Stomach (tissue), 4 donors: Measurements from ENCODE around the gene GALNT13.

Experiments
- CTCF ChIP-seq, 7 experiments: fragments of 450-650 bp in 4 of 7; fragments of 200-600 bp in 3 of 7; sonication (generic) in 3 of 7; IDR thresholded peaks; one replicate each; pipeline ENCODE4 v1.5.1; 2016 to 2019; ENCODE audit warnings: antibody characterized with exemption in 7 of 7, control low read depth in 2 of 7, mild to moderate bottlenecking in 1 of 7
- EP300 ChIP-seq: sonication (generic); formaldehyde crosslinking; IDR thresholded peaks from one replicate; pipeline ENCODE4 v1.6.1; 2017; ENCODE audit warnings: antibody characterized with exemption
- POLR2A ChIP-seq, 4 donors: fragments of 450-650 bp; IDR thresholded peaks; one replicate each; pipeline ENCODE4 v1.6.1; 2016; ENCODE audit warnings: antibody characterized with exemption in 4 of 4, control low read depth in 2 of 4, mild to moderate bottlenecking in 1 of 4, moderate library complexity in 1 of 4
- POLR2AphosphoS5 ChIP-seq, 3 donors: sonication (generic); formaldehyde crosslinking; IDR thresholded peaks; one replicate each; pipeline ENCODE4 v1.6.1; 2016; ENCODE audit warnings: antibody characterized with exemption in 3 of 3

- no peak for TF ChIP-seq CTCF (IDR thresholded peaks at IDR 0.05)
- no peak for TF ChIP-seq POLR2A (IDR thresholded peaks at IDR 0.05)
- TF ChIP-seq EP300, result no peak
- no peak for TF ChIP-seq POLR2AphosphoS5 (IDR thresholded peaks at IDR 0.05)
These were observed 609.6 kb downstream of the GALNT13 start for GRCh38 chr2:154481336-154481735.
